ENCODE data around the gene CSMD2. TPM values are rescaled to one million over a fixed set of nuclear protein-coding genes. Genes with fewer than 3 reads are reported as not detected.

CSMD2 gene
- total and polyA plus RNA-seq, 4 donors = 0.25 to 2.4 (median 1.7) TPM

DNA sequence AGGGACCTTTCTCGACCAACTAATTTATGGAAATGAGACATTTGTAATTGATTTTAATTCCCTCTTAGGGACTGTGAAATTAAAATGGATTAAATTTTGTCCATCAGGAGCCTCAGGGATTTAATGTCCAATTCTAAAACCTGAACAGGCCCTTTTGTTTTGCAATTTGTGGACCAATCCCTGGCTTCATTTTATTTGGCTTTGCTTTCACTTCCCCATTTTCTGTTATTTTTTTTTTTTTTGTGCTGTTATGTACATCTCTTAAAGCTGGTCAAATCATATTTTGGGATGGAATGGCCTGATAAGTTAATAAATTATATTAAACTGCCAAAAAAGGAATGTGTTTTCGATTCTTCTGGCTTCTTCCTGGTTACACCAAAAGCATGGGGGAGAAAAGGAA lies 663.7 kb downstream of the CSMD2 start:
- Histone ChIP-seq H3K4me3 (ENCODE audit: low read length in 2 of 2) (no peak overlapping the region), H3K9me3 (ENCODE audit: control insufficient read depth, low read length) (no peaks in the 10 kb centered on the region), H3K27me3 (ENCODE audit: control insufficient read depth in 1 of 2, insufficient read depth in 2 of 2, low read length in 1 of 2) (no peaks in the 10 kb centered on the region), H3K27ac (ENCODE audit: low read depth in 1 of 2, low read length in 2 of 2) (no peak overlapping the region), H3K36me3 (ENCODE audit: control insufficient read depth in 1 of 2, insufficient read depth in 2 of 2, low read length in 1 of 2) (peaks cover 0 to 4% of the 10 kb centered on the region in 2 donors), H3K4me1 (ENCODE audit: control insufficient read depth in 1 of 2, insufficient read depth in 2 of 2, low read length in 2 of 2) (no peaks in the 10 kb centered on the region)
- 84 to 85% methylated on average over 2 of the region's 2 CpGs for WGBS, 2 donors
- no peak for DNase-seq
- intact Hi-C loops (cut with DNase I) = no loop called here
- ATAC-seq (ENCODE audit: low FRiP score) = no peak

GRCh38 chr1:33500547-33500946 lies 664.5 kb downstream of the CSMD2 start:
- Histone ChIP-seq H3K4me1 (ENCODE audit: control insufficient read depth in 1 of 2, insufficient read depth in 2 of 2, low read length in 2 of 2) (no peaks in the 10 kb centered on the region), H3K27me3 (ENCODE audit: control insufficient read depth in 1 of 2, insufficient read depth in 2 of 2, low read length in 1 of 2) (no peaks in the 10 kb centered on the region), H3K27ac (ENCODE audit: low read depth in 1 of 2, low read length in 2 of 2) (no peak overlapping the region), H3K9me3 (ENCODE audit: control insufficient read depth, low read length) (peaks cover 3% of the 10 kb centered on the region), H3K4me3 (ENCODE audit: low read length in 2 of 2) (no peak overlapping the region), H3K36me3 (ENCODE audit: control insufficient read depth in 1 of 2, insufficient read depth in 2 of 2, low read length in 1 of 2) (peaks cover 0 to 4% of the 10 kb centered on the region in 2 donors)
- intact Hi-C loops (cut with DNase I) = no loop called here
- no peak for ATAC-seq (ENCODE audit: low FRiP score)
- WGBS, 2 donors = 64 to 71% methylated on average over 4 of the region's 4 CpGs
- no peak for DNase-seq

GRCh38 chr1:33497410-33497809 lies 667.6 kb downstream of the CSMD2 start:
- H3K27ac ChIP-seq (ENCODE audit: low read depth in 1 of 2, low read length in 2 of 2) = no peak overlapping the region
- ATAC-seq (ENCODE audit: low FRiP score) = no peak
- intact Hi-C loops (cut with DNase I) = no loop called here
- no peak overlapping the region for H3K4me3 ChIP-seq (ENCODE audit: low read length in 2 of 2)
- H3K27me3 ChIP-seq (ENCODE audit: control insufficient read depth in 1 of 2, insufficient read depth in 2 of 2, low read length in 1 of 2) = no peaks in the 10 kb centered on the region
- H3K4me1 ChIP-seq (ENCODE audit: control insufficient read depth in 1 of 2, insufficient read depth in 2 of 2, low read length in 2 of 2) = no peaks in the 10 kb centered on the region
- H3K9me3 ChIP-seq (ENCODE audit: control insufficient read depth, low read length) = peaks cover 19% of the 10 kb centered on the region
- 92 to 100% methylated on average over 1 of the region's 1 CpG for WGBS, 2 donors
- DNase-seq = no peak
- H3K36me3 ChIP-seq (ENCODE audit: control insufficient read depth in 1 of 2, insufficient read depth in 2 of 2, low read length in 1 of 2) = peaks cover 4 to 16% of the 10 kb centered on the region in 2 donors

GRCh38 chr1:33494929-33495328 lies 670.1 kb downstream of the CSMD2 start:
- Histone ChIP-seq H3K4me1 (ENCODE audit: control insufficient read depth in 1 of 2, insufficient read depth in 2 of 2, low read length in 2 of 2) (no peaks in the 10 kb centered on the region), H3K4me3 (ENCODE audit: low read length in 2 of 2) (no peak overlapping the region), H3K9me3 (ENCODE audit: control insufficient read depth, low read length) (peaks cover 20% of the 10 kb centered on the region), H3K36me3 (ENCODE audit: control insufficient read depth in 1 of 2, insufficient read depth in 2 of 2, low read length in 1 of 2) (peaks cover 11 to 23% of the 10 kb centered on the region in 2 donors), H3K27ac (ENCODE audit: low read depth in 1 of 2, low read length in 2 of 2) (no peak overlapping the region), H3K27me3 (ENCODE audit: control insufficient read depth in 1 of 2, insufficient read depth in 2 of 2, low read length in 1 of 2) (no peaks in the 10 kb centered on the region)
- intact Hi-C loops (cut with DNase I) = no loop called here
- WGBS, 2 donors = 98% methylated on average over 9 of the region's 9 CpGs
- no peak for DNase-seq
- ATAC-seq (ENCODE audit: low FRiP score) = no peak

GRCh38 chr1:33488624-33489023 lies 676.4 kb downstream of the CSMD2 start:
- WGBS, 2 donors = 96 to 97% methylated on average over 2 of the region's 2 CpGs
- intact Hi-C loops (cut with DNase I) = no loop called here
- H3K36me3 ChIP-seq (ENCODE audit: control insufficient read depth in 1 of 2, insufficient read depth in 2 of 2, low read length in 1 of 2) = peaks cover 12 to 20% of the 10 kb centered on the region in 2 donors

DNA sequence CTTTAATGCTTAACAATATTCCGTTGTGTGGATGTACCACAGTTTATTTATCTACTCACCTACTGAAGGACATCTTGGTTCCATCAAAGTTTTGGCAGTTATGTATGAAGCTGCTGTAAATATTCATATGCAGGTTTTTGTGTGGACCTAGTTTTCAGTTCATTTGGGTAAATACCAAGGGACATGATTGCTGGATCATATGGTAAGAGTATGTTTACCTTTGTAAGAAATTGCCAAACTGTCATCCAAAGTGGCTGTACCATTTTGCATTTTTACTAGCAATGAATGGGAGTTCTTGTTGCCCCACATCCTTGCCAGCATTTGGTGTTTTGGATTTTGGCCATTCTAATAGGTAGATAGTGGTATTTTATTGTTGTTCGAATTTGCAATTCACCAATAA lies 682.6 kb downstream of the CSMD2 start:
- 93 to 97% methylated on average over 2 of the region's 2 CpGs for WGBS, 2 donors
- H3K4me1 ChIP-seq (ENCODE audit: control insufficient read depth in 1 of 2, insufficient read depth in 2 of 2, low read length in 2 of 2) = no peaks in the 10 kb centered on the region
- no peak for ATAC-seq (ENCODE audit: low FRiP score)
- no peak for DNase-seq
- no peak overlapping the region for H3K27ac ChIP-seq (ENCODE audit: low read depth in 1 of 2, low read length in 2 of 2)
- intact Hi-C loops (cut with DNase I) = no loop called here
- no peak overlapping the region for H3K4me3 ChIP-seq (ENCODE audit: low read length in 2 of 2)
- H3K36me3 ChIP-seq (ENCODE audit: control insufficient read depth in 1 of 2, insufficient read depth in 2 of 2, low read length in 1 of 2) = peaks cover 6 to 8% of the 10 kb centered on the region in 2 donors
- no peaks in the 10 kb centered on the region for H3K27me3 ChIP-seq (ENCODE audit: control insufficient read depth in 1 of 2, insufficient read depth in 2 of 2, low read length in 1 of 2)
- H3K9me3 ChIP-seq (ENCODE audit: control insufficient read depth, low read length) = no peaks in the 10 kb centered on the region

More at GRCh38 chr1:33488624-33489023, 676.4 kb downstream of the CSMD2 start:
- no peak overlapping the region for H3K4me3 ChIP-seq (ENCODE audit: low read length in 2 of 2)
- no peak overlapping the region for H3K27ac ChIP-seq (ENCODE audit: low read depth in 1 of 2, low read length in 2 of 2)
- H3K9me3 ChIP-seq (ENCODE audit: control insufficient read depth, low read length) = peaks cover 8% of the 10 kb centered on the region
- DNase-seq = no peak
- no peaks in the 10 kb centered on the region for H3K4me1 ChIP-seq (ENCODE audit: control insufficient read depth in 1 of 2, insufficient read depth in 2 of 2, low read length in 2 of 2)
- H3K27me3 ChIP-seq (ENCODE audit: control insufficient read depth in 1 of 2, insufficient read depth in 2 of 2, low read length in 1 of 2) = no peaks in the 10 kb centered on the region
- no peak for ATAC-seq (ENCODE audit: low FRiP score)

- Histone ChIP-seq H3K4me1 (ENCODE audit: control insufficient read depth in 1 of 2, insufficient read depth in 2 of 2, low read length in 2 of 2) (peaks cover 5 to 10% of the 10 kb centered on the region in 2 donors), H3K27me3 (ENCODE audit: control insufficient read depth in 1 of 2, insufficient read depth in 2 of 2, low read length in 1 of 2) (no peaks in the 10 kb centered on the region), H3K27ac (ENCODE audit: low read depth in 1 of 2, low read length in 2 of 2) (no peak overlapping the region), H3K9me3 (ENCODE audit: control insufficient read depth, low read length) (no peaks in the 10 kb centered on the region), H3K4me3 (ENCODE audit: low read length in 2 of 2) (no peak overlapping the region), H3K36me3 (ENCODE audit: control insufficient read depth in 1 of 2, insufficient read depth in 2 of 2, low read length in 1 of 2) (peaks cover 3 to 5% of the 10 kb centered on the region in 2 donors)
- WGBS, 2 donors = 72% methylated on average over 4 of the region's 4 CpGs
- DNase-seq (no peak), ATAC-seq (ENCODE audit: low FRiP score) (no peak)
- intact Hi-C loops (cut with DNase I) = loop anchor here in 1 of 2 donors (5.0 kb wide), 1 partner anchor 135 kb away; no protein-coding TSS in a partner anchor
Observed at GRCh38 chr1:33477451-33477850, 687.6 kb downstream of the CSMD2 start.

GRCh38 chr1:33473900-33474299 lies 691.1 kb downstream of the CSMD2 start:
- DNase-seq (no peak), ATAC-seq (ENCODE audit: low FRiP score) (no peak)
- intact Hi-C loops (cut with DNase I) = loop anchor here in 1 of 2 donors (5.0 kb wide), 2 partner anchors 107 to 138 kb away; no protein-coding TSS in a partner anchor
- Histone ChIP-seq H3K9me3 (ENCODE audit: control insufficient read depth, low read length) (no peaks in the 10 kb centered on the region), H3K27ac (ENCODE audit: low read depth in 1 of 2, low read length in 2 of 2) (peak overlapping the region in 1 of 2 donors; percentile 83), H3K27me3 (ENCODE audit: control insufficient read depth in 1 of 2, insufficient read depth in 2 of 2, low read length in 1 of 2) (no peaks in the 10 kb centered on the region), H3K4me3 (ENCODE audit: low read length in 2 of 2) (no peak overlapping the region), H3K36me3 (ENCODE audit: control insufficient read depth in 1 of 2, insufficient read depth in 2 of 2, low read length in 1 of 2) (no peaks in the 10 kb centered on the region), H3K4me1 (ENCODE audit: control insufficient read depth in 1 of 2, insufficient read depth in 2 of 2, low read length in 2 of 2) (peaks cover 5 to 10% of the 10 kb centered on the region in 2 donors)

DNA sequence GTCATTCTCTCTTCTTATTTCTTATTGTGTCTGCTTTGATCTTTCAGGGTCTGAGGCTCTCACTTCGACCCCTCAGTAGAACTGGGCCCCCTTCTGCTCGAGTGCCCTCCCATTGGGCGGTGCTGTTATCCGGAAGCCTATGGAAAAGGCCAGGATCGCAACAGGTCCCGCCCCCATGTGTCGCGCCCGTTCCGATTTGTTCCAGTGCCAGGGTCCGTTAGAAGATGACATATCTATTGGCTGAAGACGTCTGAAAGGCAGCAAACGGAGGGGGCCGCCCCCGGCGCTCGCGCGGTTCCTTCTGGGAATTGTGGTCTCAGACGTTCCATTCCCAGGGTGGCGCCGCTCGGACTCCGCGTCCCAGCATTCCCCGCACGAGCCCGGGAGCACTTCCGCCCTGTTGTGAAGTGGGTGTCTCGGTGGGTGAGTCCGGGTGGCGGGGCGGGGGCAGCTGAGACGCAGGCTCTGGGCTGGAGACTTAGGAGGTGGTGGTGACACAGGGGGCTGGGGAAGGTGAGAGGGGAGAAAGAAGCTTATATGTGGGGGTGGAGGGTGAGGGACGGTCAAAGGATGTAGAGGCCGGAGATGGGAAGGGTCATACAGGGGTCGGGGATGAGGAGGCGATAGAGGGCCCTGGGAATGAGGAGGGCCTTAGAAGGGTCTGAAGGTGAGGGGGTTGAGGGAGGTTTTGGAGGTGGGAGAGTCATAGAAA lies 692.6 kb downstream of the CSMD2 start, which contains the start of gene ZSCAN20:
Gene ZSCAN20, plus strand, starts transcription at position 377 of the 712 bp plus-strand sequence. CDS start 6,644 bp downstream, outside the sequence.
- Histone ChIP-seq H3K4me3 (ENCODE audit: low read length in 2 of 2) (peak within 1 kb of the TSS; percentile 5 to 55), H3K27ac (ENCODE audit: low read depth in 1 of 2, low read length in 2 of 2) (peak within 1 kb of the TSS; percentile 47 to 74), H3K27me3 (ENCODE audit: control insufficient read depth in 1 of 2, insufficient read depth in 2 of 2, low read length in 1 of 2) (no peaks in the 10 kb centered on the region), H3K36me3 (ENCODE audit: control insufficient read depth in 1 of 2, insufficient read depth in 2 of 2, low read length in 1 of 2) (no peaks in the 10 kb centered on the region), H3K9me3 (ENCODE audit: control insufficient read depth, low read length) (no peaks in the 10 kb centered on the region), H3K4me1 (ENCODE audit: control insufficient read depth in 1 of 2, insufficient read depth in 2 of 2, low read length in 2 of 2) (peaks cover 5 to 10% of the 10 kb centered on the region in 2 donors)
- 0% methylated on average over 38 of the region's 38 CpGs for WGBS, 2 donors
- ATAC-seq (ENCODE audit: low FRiP score) = peak; percentile 94
- peak; percentile 98 to 99 for DNase-seq
- intact Hi-C loops (cut with DNase I) = loop anchor here in 1 of 2 donors (5.0 kb wide), 2 partner anchors 105 to 140 kb away; no protein-coding TSS in a partner anchor
